PFSK-1 (cell line): Measurements from ENCODE around the gene STN1. TPM values are rescaled to one million over a fixed set of nuclear protein-coding genes. Genes with fewer than 3 reads are reported as not detected.
A peak's percentile ranks its signal among the peaks of the same experiment; 100 is the strongest.

Source experiments
- FOXP2 ChIP-seq: optimal IDR thresholded peaks from 2 replicates; pipeline ENCODE3; 2011; ENCODE audit warnings: borderline replicate concordance, control low read depth, inconsistent platforms; ENCODE audit not compliant: insufficient read depth; ENCODE audit errors: extremely low read length, extremely low read depth
- POLR2AphosphoS5 ChIP-seq: IDR thresholded peaks from 2 replicates; pipeline ENCODE4 v1.6.1; 2012; ENCODE audit warnings: low read depth, mild to moderate bottlenecking, control low read depth, low read length, moderate library complexity
- REST ChIP-seq, 2 experiments: IDR thresholded peaks; 2 replicates each; pipeline versions ENCODE4 v1.6.1 to v1.8.0; 2011 to 2012; ENCODE audit warnings: low read depth in 2 of 2, low read length in 2 of 2, control low read depth in 1 of 2, inconsistent platforms in 1 of 2, mild to moderate bottlenecking in 1 of 2, moderate library complexity in 1 of 2; ENCODE audit not compliant: insufficient read depth in 1 of 2
- SIN3A ChIP-seq: IDR thresholded peaks from 2 replicates; pipeline ENCODE4 v1.6.1; 2012; ENCODE audit warnings: mild to moderate bottlenecking, low read length, moderate library complexity, borderline replicate concordance; ENCODE audit not compliant: insufficient read depth
- TAF1 ChIP-seq: IDR thresholded peaks from 2 replicates; pipeline ENCODE4 v1.6.1; 2012; ENCODE audit warnings: low read length, control low read depth, borderline replicate concordance; ENCODE audit not compliant: insufficient read depth
- polyA plus RNA-seq: library from polyadenylated mRNA; unstranded; fragments of >200 nt; gene quantifications from one replicate; pipeline ENCODE4 v1.2.1, GENCODE V29; 2012; ENCODE audit warnings: low read depth, missing spikeins; ENCODE audit not compliant: insufficient read length

Gene STN1
- polyA plus RNA-seq, result 5.9 TPM

DNA sequence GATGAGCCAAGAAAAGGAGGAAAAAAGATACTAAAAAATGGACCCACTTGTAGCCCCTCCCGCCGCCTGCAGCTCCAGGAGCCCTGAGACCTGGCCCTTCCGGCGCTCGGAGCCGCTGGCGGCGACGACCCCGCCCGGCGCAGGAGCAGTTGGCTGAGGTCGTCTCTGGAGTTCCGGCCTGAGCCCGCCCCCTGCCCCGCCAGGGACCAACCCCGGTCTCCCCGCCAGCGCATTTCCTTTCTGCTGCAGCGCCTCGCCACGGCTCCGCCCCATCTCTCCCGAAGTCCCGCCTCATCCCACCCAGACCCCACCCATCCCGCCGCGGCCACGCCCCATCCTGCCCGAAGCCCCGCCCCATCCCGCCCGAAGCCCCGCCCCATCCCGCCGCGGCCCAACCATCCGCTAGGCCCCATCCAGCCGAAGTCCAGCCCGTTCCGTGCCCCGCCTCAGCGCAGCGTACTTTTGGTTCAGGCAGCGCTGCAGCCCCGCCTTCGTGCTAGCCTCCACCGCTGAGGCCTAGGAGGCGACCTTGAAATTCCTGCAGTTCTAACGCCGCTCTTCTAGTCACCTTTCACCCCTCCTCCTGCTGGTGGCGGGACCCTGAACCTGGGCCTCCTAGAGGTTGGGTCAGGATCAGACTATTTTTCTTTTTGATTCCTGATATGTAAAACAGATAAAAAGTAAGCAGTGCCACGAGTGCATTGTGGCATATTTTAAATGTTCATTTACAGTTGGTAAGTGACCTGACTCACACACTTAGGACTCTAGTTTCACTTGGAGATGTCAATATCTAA lies at the start of gene STN1:
Gene STN1, minus strand, starts transcription at position 132 of the 794 bp plus-strand sequence. CDS start 590 bp downstream, outside the sequence.
- TF ChIP-seq SIN3A (0 out of 2 replicates have a peak, but pooled peaks have one; percentile 8), REST (IDR thresholded peaks at IDR 0.05; ENCODE audit: insufficient read depth in 1 of 2, low read depth in 2 of 2, low read length in 2 of 2) (no peak), TAF1 (peak; percentile 62; the same call in 1 of the 2 replicates), POLR2AphosphoS5 (peak; percentile 86), FOXP2 (peak; percentile 65)

GRCh38 chr10:103967448-103968071 lies 49.6 kb upstream of the STN1 start:
- TF ChIP-seq FOXP2 (no peak), POLR2AphosphoS5 (no peak), SIN3A (peak; percentile 15; the same call in 1 of the 2 replicates)

- TF ChIP-seq REST (IDR thresholded peaks at IDR 0.05; ENCODE audit: insufficient read depth in 1 of 2, low read depth in 2 of 2, low read length in 2 of 2) (no peak), FOXP2 (peak; percentile 45), TAF1 (peak; percentile 63; the same call in 1 of the 2 replicates)
Measured at GRCh38 chr10:103966671-103967447, 48.9 kb upstream of the STN1 start, which contains the start of gene SLK. SLK (plus strand) TSS chr10:103967140; CDS start chr10:103967746, 606 bp downstream.

DNA sequence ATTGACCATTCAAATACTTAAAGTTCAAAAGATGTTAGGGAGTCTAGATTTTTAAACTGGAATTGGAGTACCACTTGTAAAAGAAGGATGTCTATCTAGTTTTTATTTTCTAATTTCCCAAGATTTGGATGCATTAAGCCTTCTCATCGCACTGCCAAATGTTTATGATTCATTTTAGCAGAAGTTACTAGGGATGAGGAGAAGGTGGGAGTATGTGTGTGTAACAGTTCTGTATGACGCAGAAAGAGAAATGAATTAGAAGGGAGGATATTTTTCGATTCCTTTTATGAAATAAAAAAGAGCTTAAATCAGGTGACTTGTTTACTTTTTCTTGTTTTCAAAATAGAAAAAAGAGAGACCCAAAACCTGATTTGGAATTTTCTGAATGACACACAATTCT lies 42.1 kb upstream of the STN1 start:
- TF ChIP-seq REST (IDR thresholded peaks at IDR 0.05; ENCODE audit: insufficient read depth in 1 of 2, low read depth in 2 of 2, low read length in 2 of 2) (no peak), SIN3A (no peak), POLR2AphosphoS5 (no peak)

- TF ChIP-seq SIN3A (no peak), POLR2AphosphoS5 (no peak), REST (IDR thresholded peaks at IDR 0.05; ENCODE audit: insufficient read depth in 1 of 2, low read depth in 2 of 2, low read length in 2 of 2) (no peak), TAF1 (no peak), FOXP2 (no peak)
Measured at GRCh38 chr10:103958996-103959395, 41.0 kb upstream of the STN1 start.
